ENCODE results near the gene SPECC1L. TPM values are rescaled to one million over a fixed set of nuclear protein-coding genes. Genes with fewer than 3 reads are reported as not detected.

Gene SPECC1L
- total RNA-seq, 4 donors from 2014 or later = 50.4 to 125 (median 68.0) TPM

- 90 to 98% methylated on average over 1 of the region's 1 CpG for WGBS, 2 donors (ENCODE audit: low coverage in 1 of 2)
These were observed 110.2 kb downstream of the SPECC1L start for GRCh38 chr22:24380905-24381230.

GRCh38 chr22:24383061-24383460 lies 112.4 kb downstream of the SPECC1L start:
- intact Hi-C loops (cut with DNase I; ENCODE audit: low total_unique reads) = no loop called here
- no peak for DNase-seq
- TF ChIP-seq CTCF (IDR thresholded peaks at IDR 0.05) (no peak), POLR2A (IDR thresholded peaks at IDR 0.05) (no peak), EP300 (IDR thresholded peaks at IDR 0.05; ENCODE audit: low read depth) (no peak), POLR2AphosphoS5 (IDR thresholded peaks at IDR 0.05) (no peak)
- Histone ChIP-seq H3K27ac (no peak overlapping the region), H3K27me3 (no peaks in the 10 kb centered on the region), H3K36me3 (peaks cover 0 to 23% (median 0%) of the 10 kb centered on the region in 4 donors), H3K4me1 (no peaks in the 10 kb centered on the region), H3K4me3 (no peak overlapping the region), H3K9me3 (no peaks in the 10 kb centered on the region)
- WGBS, 2 donors (ENCODE audit: low coverage in 1 of 2) = 93 to 100% methylated on average over 2 of the region's 2 CpGs
- in situ Hi-C loops (cut with MboI; ENCODE audit: low pct_ligation_motif_present in 1 of 4, low pct_unique_long_range_greater_than_20kb in 1 of 4, low sequenced_read_pairs in 3 of 4) = no loop called here

More at GRCh38 chr22:24380905-24381230, 110.2 kb downstream of the SPECC1L start:
- no peaks in the 10 kb centered on the region for H3K4me1 ChIP-seq
- H3K27me3 ChIP-seq = no peaks in the 10 kb centered on the region
- H3K9me3 ChIP-seq = no peaks in the 10 kb centered on the region
- intact Hi-C loops (cut with DNase I; ENCODE audit: low total_unique reads) = no loop called here
- no peak overlapping the region for H3K4me3 ChIP-seq
- no peak for DNase-seq
- TF ChIP-seq POLR2A (IDR thresholded peaks at IDR 0.05) (no peak), EP300 (IDR thresholded peaks at IDR 0.05; ENCODE audit: low read depth) (no peak), CTCF (IDR thresholded peaks at IDR 0.05) (no peak), POLR2AphosphoS5 (IDR thresholded peaks at IDR 0.05) (no peak)
- in situ Hi-C loops (cut with MboI; ENCODE audit: low pct_ligation_motif_present in 1 of 4, low pct_unique_long_range_greater_than_20kb in 1 of 4, low sequenced_read_pairs in 3 of 4) = no loop called here
- no peak overlapping the region for H3K27ac ChIP-seq
- peaks cover 0 to 43% (median 7%) of the 10 kb centered on the region in 4 donors for H3K36me3 ChIP-seq

- Histone ChIP-seq H3K36me3 (peaks cover 0 to 13% (median 0%) of the 10 kb centered on the region in 4 donors), H3K4me3 (no peak overlapping the region), H3K4me1 (no peaks in the 10 kb centered on the region), H3K9me3 (no peaks in the 10 kb centered on the region), H3K27me3 (no peaks in the 10 kb centered on the region), H3K27ac (no peak overlapping the region)
- in situ Hi-C loops (cut with MboI; ENCODE audit: low pct_ligation_motif_present in 1 of 4, low pct_unique_long_range_greater_than_20kb in 1 of 4, low sequenced_read_pairs in 3 of 4) (no loop called here), intact Hi-C loops (cut with DNase I; ENCODE audit: low total_unique reads) (no loop called here)
- WGBS, 2 donors (ENCODE audit: low coverage in 1 of 2) = 60 to 96% methylated on average over 1 of the region's 1 CpG
- TF ChIP-seq EP300 (IDR thresholded peaks at IDR 0.05; ENCODE audit: low read depth) = no peak
- no peak for TF ChIP-seq POLR2AphosphoS5 (IDR thresholded peaks at IDR 0.05)
- no peak for TF ChIP-seq CTCF (IDR thresholded peaks at IDR 0.05)
- TF ChIP-seq POLR2A (IDR thresholded peaks at IDR 0.05) = no peak
- DNase-seq = no peak
These were observed 113.5 kb downstream of the SPECC1L start for GRCh38 chr22:24384131-24384530.

- WGBS, 2 donors (ENCODE audit: low coverage in 1 of 2) = 89 to 91% methylated on average over 2 of the region's 2 CpGs
- H3K4me1 ChIP-seq = peaks cover 3 to 23% (median 7%) of the 10 kb centered on the region in 4 donors
- H3K4me3 ChIP-seq = no peak overlapping the region
- no peak overlapping the region for H3K27ac ChIP-seq
- no peak for TF ChIP-seq POLR2A (IDR thresholded peaks at IDR 0.05)
- no peak for TF ChIP-seq EP300 (IDR thresholded peaks at IDR 0.05; ENCODE audit: low read depth)
- no peak for TF ChIP-seq POLR2AphosphoS5 (IDR thresholded peaks at IDR 0.05)
- TF ChIP-seq CTCF (IDR thresholded peaks at IDR 0.05) = no peak
- no peaks in the 10 kb centered on the region for H3K27me3 ChIP-seq
- in situ Hi-C loops (cut with MboI; ENCODE audit: low pct_ligation_motif_present in 1 of 4, low pct_unique_long_range_greater_than_20kb in 1 of 4, low sequenced_read_pairs in 3 of 4) = no loop called here
- no peaks in the 10 kb centered on the region for H3K9me3 ChIP-seq
- intact Hi-C loops (cut with DNase I; ENCODE audit: low total_unique reads) = no loop called here
- DNase-seq = no peak
- H3K36me3 ChIP-seq = peaks cover 0 to 4% (median 0%) of the 10 kb centered on the region in 4 donors
These were observed 116.4 kb downstream of the SPECC1L start for GRCh38 chr22:24386937-24387471.
